ENCODE measurements around the gene TNKS1BP1.

- no peak for TF ChIP-seq GATA2 (IDR thresholded peaks at IDR 0.05; ENCODE audit: low read depth, low read length)
- no peak for TF ChIP-seq GATA3 (IDR thresholded peaks at IDR 0.05; ENCODE audit: low read depth, low read length)
Observed at GRCh38 chr11:57370941-57371340, 46.2 kb upstream of the TNKS1BP1 start.

Data from SH-SY5Y (cell line).